ENCODE measurements around the gene ADGRB2.

Gene ADGRB2

DNA sequence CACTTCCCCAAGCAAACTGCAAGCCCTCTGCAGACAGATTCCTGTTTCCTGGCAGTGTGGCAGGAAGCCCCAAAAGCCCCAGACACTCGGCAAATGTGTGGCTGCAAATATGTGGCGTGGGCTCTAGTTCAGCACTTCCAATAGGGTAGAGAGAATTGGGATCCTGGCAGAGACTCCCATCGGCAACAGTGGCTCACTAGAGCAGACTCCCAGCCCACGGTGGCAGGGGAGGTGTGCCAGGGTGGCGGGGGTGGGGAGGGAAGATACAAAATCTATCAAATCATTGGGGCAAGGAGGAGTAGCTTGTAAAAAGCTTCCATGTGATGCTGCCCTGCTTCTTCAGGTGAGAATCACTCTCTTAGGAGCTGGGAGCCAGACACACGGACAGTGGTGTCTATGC lies 86.2 kb downstream of the ADGRB2 start:
- Histone ChIP-seq H3K36me3 (ENCODE audit: control insufficient read depth in 4 of 4, insufficient read depth in 4 of 4, low read length in 3 of 4) (no peaks in the 10 kb centered on the region), H3K9me3 (ENCODE audit: control extremely low read depth in 1 of 5, control insufficient read depth in 4 of 5, insufficient read depth in 2 of 5, low read depth in 1 of 5, low read length in 4 of 5) (no peaks in the 10 kb centered on the region), H3K27ac (ENCODE audit: insufficient read depth in 1 of 2, low read depth in 1 of 2, low read length in 2 of 2, poor library complexity in 1 of 2, severe bottlenecking in 2 of 2) (no peak overlapping the region), H3K4me1 (ENCODE audit: control extremely low read depth in 1 of 4, control insufficient read depth in 4 of 4, insufficient read depth in 4 of 4, low read length in 3 of 4) (no peaks in the 10 kb centered on the region), H3K27me3 (replicated peaks in 2 of 5; ENCODE audit: control insufficient read depth in 4 of 5, insufficient read depth in 5 of 5, low read length in 4 of 5) (peaks cover 0 to 2% (median 0%) of the 10 kb centered on the region in 5 experiments), H3K4me3 (ENCODE audit: control insufficient read depth in 1 of 7, extremely low read depth in 1 of 7, insufficient read depth in 4 of 7, low read depth in 2 of 7, low read length in 6 of 7) (no peak overlapping the region)
- POLR2A ChIA-PET: no interaction called here
- DNase-seq: no peak
- 77% methylated on average over 6 of the region's 6 CpGs for WGBS (ENCODE audit: insufficient coverage)
- CTCF ChIA-PET: interaction anchor here (1.2 to 4.2 kb wide), 6 partner anchors 8 to 27 kb away, joined by 3 to 18 read pairs (median 4); no protein-coding TSS in a partner anchor

- CTCF ChIA-PET: interaction anchor here (1.2 to 4.2 kb wide), 3 partner anchors 12 to 20 kb away, joined by 3 to 18 read pairs (median 5); no protein-coding TSS in a partner anchor
- WGBS (ENCODE audit: insufficient coverage): 100% methylated on average over 2 of the region's 3 CpGs
- DNase-seq: no peak
- H3K27ac ChIP-seq (ENCODE audit: insufficient read depth in 1 of 2, low read depth in 1 of 2, low read length in 2 of 2, poor library complexity in 1 of 2, severe bottlenecking in 2 of 2): no peak overlapping the region
- H3K27me3 ChIP-seq (replicated peaks in 2 of 5; ENCODE audit: control insufficient read depth in 4 of 5, insufficient read depth in 5 of 5, low read length in 4 of 5): peaks cover 0 to 2% (median 0%) of the 10 kb centered on the region in 5 experiments
- no peaks in the 10 kb centered on the region for H3K36me3 ChIP-seq (ENCODE audit: control insufficient read depth in 4 of 4, insufficient read depth in 4 of 4, low read length in 3 of 4)
- H3K4me1 ChIP-seq (ENCODE audit: control extremely low read depth in 1 of 4, control insufficient read depth in 4 of 4, insufficient read depth in 4 of 4, low read length in 3 of 4): no peaks in the 10 kb centered on the region
- POLR2A ChIA-PET: no interaction called here
- no peak overlapping the region for H3K4me3 ChIP-seq (ENCODE audit: control insufficient read depth in 1 of 7, extremely low read depth in 1 of 7, insufficient read depth in 4 of 7, low read depth in 2 of 7, low read length in 6 of 7)
- no peaks in the 10 kb centered on the region for H3K9me3 ChIP-seq (ENCODE audit: control extremely low read depth in 1 of 5, control insufficient read depth in 4 of 5, insufficient read depth in 2 of 5, low read depth in 1 of 5, low read length in 4 of 5)
These were observed 86.7 kb downstream of the ADGRB2 start for GRCh38 chr1:31677401-31677800.
